ENCODE data around the gene NPAS1. TPM values are rescaled to one million over a fixed set of nuclear protein-coding genes. Genes with fewer than 3 reads are reported as not detected.
A peak's percentile ranks its signal among the peaks of the same experiment; 100 is the strongest.

NPAS1 gene
- total RNA-seq (under 1 TPM; 0.24 to 0.37 TPM), polyA plus RNA-seq (not detected)

GRCh38 chr19:47019431-47020041 lies at the start of gene NPAS1:
TSS of gene NPAS1 (plus strand) at chr19:47019837. CDS start at chr19:47021048, 1,211 bp downstream.
- H3K4me3 ChIP-seq (ENCODE audit: low read length): no peak within 1 kb of the TSS

GRCh38 chr19:46970815-46971214 lies 48.8 kb upstream of the NPAS1 start:
- Mint-ChIP-seq H3K36me3 (peaks cover 0 to 47% (median 12%) of the 10 kb centered on the region in 3 donors), H3K27ac (no peak overlapping the region), H3K4me3 (no peak overlapping the region), H3K4me1 (peaks cover 36 to 63% (median 54%) of the 10 kb centered on the region in 3 donors), H3K27me3 (no peaks in the 10 kb centered on the region), H3K9me3 (no peaks in the 10 kb centered on the region)
- H3K4me3 ChIP-seq (ENCODE audit: low read length): no peak overlapping the region
- ChIA-PET CTCF (interaction anchor here (0.9 kb wide), 1 partner anchor 110 kb away, joined by 3 read pairs; no protein-coding TSS in a partner anchor), POLR2A (no interaction called here)
- H3K27me3 ChIP-seq (ENCODE audit: insufficient read depth, low read length, poor library complexity, severe bottlenecking): no peaks in the 10 kb centered on the region
- H3K4me1 ChIP-seq (ENCODE audit: insufficient read depth, low read length): peaks cover 26% of the 10 kb centered on the region
- H3K9me3 ChIP-seq (ENCODE audit: low read length): no peaks in the 10 kb centered on the region
- peaks cover 4% of the 10 kb centered on the region for H3K36me3 ChIP-seq (ENCODE audit: insufficient read depth, low read length)
- DNase-seq: no peak
- no peak overlapping the region for H3K27ac ChIP-seq (ENCODE audit: low read depth, low read length)

More at GRCh38 chr19:47019431-47020041, at the start of gene NPAS1:
- peaks cover 23% of the 10 kb centered on the region for H3K4me1 ChIP-seq (ENCODE audit: insufficient read depth, low read length)
- peaks cover 36 to 50% of the 10 kb centered on the region in 2 donors for H3K27me3 Mint-ChIP-seq
- CTCF ChIA-PET: interaction anchor here (1.2 to 1.9 kb wide), 2 partner anchors 15 to 28 kb away, joined by 3 to 5 read pairs; no protein-coding TSS in a partner anchor
- no peaks in the 10 kb centered on the region for H3K36me3 Mint-ChIP-seq
- no peak for DNase-seq
- peaks cover 42% of the 10 kb centered on the region for H3K27me3 ChIP-seq (ENCODE audit: insufficient read depth, low read length, poor library complexity, severe bottlenecking)
- H3K4me1 Mint-ChIP-seq: peaks cover 8 to 24% (median 10%) of the 10 kb centered on the region in 3 donors
- POLR2A ChIA-PET: interaction anchor here (0.8 to 1.5 kb wide), 2 partner anchors 17 to 43 kb away, joined by 3 to 4 read pairs; no protein-coding TSS in a partner anchor
- H3K27ac Mint-ChIP-seq: no peak within 1 kb of the TSS
- peak within 1 kb of the TSS in 6 of 7 donors; percentile 35 to 80 (median 54) for H3K4me3 Mint-ChIP-seq
- no peaks in the 10 kb centered on the region for H3K36me3 ChIP-seq (ENCODE audit: insufficient read depth, low read length)
- H3K27ac ChIP-seq (ENCODE audit: low read depth, low read length): no peak within 1 kb of the TSS
- no peaks in the 10 kb centered on the region for H3K9me3 Mint-ChIP-seq
- no peaks in the 10 kb centered on the region for H3K9me3 ChIP-seq (ENCODE audit: low read length)

GRCh38 chr19:46972311-46972710 lies 47.3 kb upstream of the NPAS1 start:
- H3K4me3 Mint-ChIP-seq: no peak overlapping the region
- POLR2A ChIA-PET: interaction anchor here (0.7 kb wide), 1 partner anchor 104 kb away, joined by 6 read pairs; no protein-coding TSS in a partner anchor
- no peaks in the 10 kb centered on the region for H3K9me3 Mint-ChIP-seq
- no peaks in the 10 kb centered on the region for H3K27me3 Mint-ChIP-seq
- no peak overlapping the region for H3K4me3 ChIP-seq (ENCODE audit: low read length)
- peaks cover 4% of the 10 kb centered on the region for H3K36me3 ChIP-seq (ENCODE audit: insufficient read depth, low read length)
- no peak overlapping the region for H3K27ac ChIP-seq (ENCODE audit: low read depth, low read length)
- H3K27ac Mint-ChIP-seq: no peak overlapping the region
- peaks cover 0 to 45% (median 9%) of the 10 kb centered on the region in 3 donors for H3K36me3 Mint-ChIP-seq
- H3K4me1 Mint-ChIP-seq: peaks cover 40 to 66% (median 57%) of the 10 kb centered on the region in 3 donors
- CTCF ChIA-PET: interaction anchor here (1.2 to 1.7 kb wide), 4 partner anchors 15 to 41 kb away, joined by 3 to 7 read pairs (median 4); no protein-coding TSS in a partner anchor
- DNase-seq: no peak
- H3K4me1 ChIP-seq (ENCODE audit: insufficient read depth, low read length): peaks cover 27% of the 10 kb centered on the region
- H3K27me3 ChIP-seq (ENCODE audit: insufficient read depth, low read length, poor library complexity, severe bottlenecking): no peaks in the 10 kb centered on the region
- H3K9me3 ChIP-seq (ENCODE audit: low read length): no peaks in the 10 kb centered on the region

GRCh38 chr19:46974181-46974580 lies 45.5 kb upstream of the NPAS1 start:
- Histone ChIP-seq H3K9me3 (ENCODE audit: low read length) (no peaks in the 10 kb centered on the region), H3K36me3 (ENCODE audit: insufficient read depth, low read length) (peaks cover 4% of the 10 kb centered on the region), H3K27me3 (ENCODE audit: insufficient read depth, low read length, poor library complexity, severe bottlenecking) (no peaks in the 10 kb centered on the region), H3K4me1 (ENCODE audit: insufficient read depth, low read length) (peaks cover 28% of the 10 kb centered on the region), H3K4me3 (ENCODE audit: low read length) (no peak overlapping the region), H3K27ac (ENCODE audit: low read depth, low read length) (no peak overlapping the region)
- DNase-seq: no peak
- H3K36me3 Mint-ChIP-seq: peaks cover 0 to 43% (median 7%) of the 10 kb centered on the region in 3 donors
- H3K4me1 Mint-ChIP-seq: peaks cover 38 to 62% (median 56%) of the 10 kb centered on the region in 3 donors
- ChIA-PET POLR2A (no interaction called here), CTCF (interaction anchor here (1.3 to 1.5 kb wide), 2 partner anchors 16 to 134 kb away, joined by 3 read pairs; no protein-coding TSS in a partner anchor)
- no peaks in the 10 kb centered on the region for H3K9me3 Mint-ChIP-seq
- peaks cover 0 to 3% of the 10 kb centered on the region in 2 donors for H3K27me3 Mint-ChIP-seq
- no peak overlapping the region for H3K27ac Mint-ChIP-seq
- H3K4me3 Mint-ChIP-seq: no peak overlapping the region

GRCh38 chr19:46975011-46975924 lies 44.4 kb upstream of the NPAS1 start:
- Mint-ChIP-seq H3K4me3 (no peak overlapping the region), H3K9me3 (no peaks in the 10 kb centered on the region), H3K36me3 (peaks cover 0 to 38% (median under 1%) of the 10 kb centered on the region in 3 donors), H3K27me3 (peaks cover 0 to 3% of the 10 kb centered on the region in 2 donors), H3K27ac (peak overlapping the region in 2 of 8 donors; percentile 40 to 58), H3K4me1 (peaks cover 42 to 61% (median 56%) of the 10 kb centered on the region in 3 donors)
- no peak for DNase-seq
- Histone ChIP-seq H3K9me3 (ENCODE audit: low read length) (no peaks in the 10 kb centered on the region), H3K4me3 (ENCODE audit: low read length) (no peak overlapping the region), H3K36me3 (ENCODE audit: insufficient read depth, low read length) (no peaks in the 10 kb centered on the region), H3K27ac (ENCODE audit: low read depth, low read length) (no peak overlapping the region), H3K27me3 (ENCODE audit: insufficient read depth, low read length, poor library complexity, severe bottlenecking) (no peaks in the 10 kb centered on the region), H3K4me1 (ENCODE audit: insufficient read depth, low read length) (peaks cover 30% of the 10 kb centered on the region)
- ChIA-PET POLR2A (no interaction called here), CTCF (interaction anchor here (1.3 to 2.4 kb wide), 4 partner anchors 15 to 48 kb away, joined by 3 to 10 read pairs (median 4); no protein-coding TSS in a partner anchor)

GRCh38 chr19:46975925-46976782 lies 43.5 kb upstream of the NPAS1 start:
- Histone ChIP-seq H3K27me3 (ENCODE audit: insufficient read depth, low read length, poor library complexity, severe bottlenecking) (no peaks in the 10 kb centered on the region), H3K4me3 (ENCODE audit: low read length) (no peak overlapping the region), H3K27ac (ENCODE audit: low read depth, low read length) (no peak overlapping the region), H3K9me3 (ENCODE audit: low read length) (no peaks in the 10 kb centered on the region), H3K4me1 (ENCODE audit: insufficient read depth, low read length) (peaks cover 38% of the 10 kb centered on the region), H3K36me3 (ENCODE audit: insufficient read depth, low read length) (no peaks in the 10 kb centered on the region)
- no peaks in the 10 kb centered on the region for H3K9me3 Mint-ChIP-seq
- H3K4me1 Mint-ChIP-seq: peaks cover 51 to 67% (median 62%) of the 10 kb centered on the region in 3 donors
- DNase-seq: no peak
- peaks cover 0 to 33% (median 0%) of the 10 kb centered on the region in 3 donors for H3K36me3 Mint-ChIP-seq
- H3K27ac Mint-ChIP-seq: peak overlapping the region in 7 of 8 donors; percentile 38 to 69 (median 47)
- peaks cover 0 to 3% of the 10 kb centered on the region in 2 donors for H3K27me3 Mint-ChIP-seq
- no peak overlapping the region for H3K4me3 Mint-ChIP-seq
- CTCF ChIA-PET: interaction anchor here (1.6 to 2.4 kb wide), 3 partner anchors 15 to 49 kb away, joined by 3 to 10 read pairs (median 5); no protein-coding TSS in a partner anchor
- POLR2A ChIA-PET: interaction anchor here (0.6 to 1.3 kb wide), 3 partner anchors 21 to 184 kb away, joined by 3 to 4 read pairs (median 3); partner anchors contain the start of gene NPAS1

- H3K4me1 Mint-ChIP-seq: peaks cover 56 to 70% (median 68%) of the 10 kb centered on the region in 3 donors
These were observed 42.8 kb upstream of the NPAS1 start for GRCh38 chr19:46976845-46977320.

More at GRCh38 chr19:46976845-46977320, 42.8 kb upstream of the NPAS1 start:
- Histone ChIP-seq H3K27me3 (ENCODE audit: insufficient read depth, low read length, poor library complexity, severe bottlenecking) (no peaks in the 10 kb centered on the region), H3K4me1 (ENCODE audit: insufficient read depth, low read length) (peaks cover 38% of the 10 kb centered on the region), H3K36me3 (ENCODE audit: insufficient read depth, low read length) (no peaks in the 10 kb centered on the region), H3K27ac (ENCODE audit: low read depth, low read length) (no peak overlapping the region), H3K4me3 (ENCODE audit: low read length) (no peak overlapping the region), H3K9me3 (ENCODE audit: low read length) (no peaks in the 10 kb centered on the region)
- peak overlapping the region in 5 of 7 donors; percentile 7 to 29 (median 18) for H3K4me3 Mint-ChIP-seq
- no peaks in the 10 kb centered on the region for H3K9me3 Mint-ChIP-seq
- ChIA-PET POLR2A (interaction anchor here (0.6 to 1.3 kb wide), 3 partner anchors 21 to 184 kb away, joined by 3 to 4 read pairs (median 3); partner anchors contain the start of gene NPAS1), CTCF (interaction anchor here (2.2 to 2.4 kb wide), 2 partner anchors 14 to 50 kb away, joined by 5 to 10 read pairs; no protein-coding TSS in a partner anchor)
- H3K27ac Mint-ChIP-seq: peak overlapping the region; percentile 40 to 84 (median 51)
- peaks cover 0 to 3% of the 10 kb centered on the region in 2 donors for H3K27me3 Mint-ChIP-seq
- H3K36me3 Mint-ChIP-seq: peaks cover 0 to 32% (median 0%) of the 10 kb centered on the region in 3 donors
- DNase-seq: no peak

Data from CD8-positive, alpha-beta memory T cell (primary cell).